GM21447 (cell line): Measurements from ENCODE around the gene RETREG1.
"Not testable (repeated sequence)": the region's sequence is repeated elsewhere in the genome, so short reads cannot be mapped to it uniquely, and the experiment has no call there.

Experiments used
- ATAC-seq: cut with Tn5 transposase; IDR thresholded peaks from one replicate; pipeline ENCODE4 v1.9.1; 2021; ENCODE audit not compliant: unreplicated experiment

Gene RETREG1, protein sequence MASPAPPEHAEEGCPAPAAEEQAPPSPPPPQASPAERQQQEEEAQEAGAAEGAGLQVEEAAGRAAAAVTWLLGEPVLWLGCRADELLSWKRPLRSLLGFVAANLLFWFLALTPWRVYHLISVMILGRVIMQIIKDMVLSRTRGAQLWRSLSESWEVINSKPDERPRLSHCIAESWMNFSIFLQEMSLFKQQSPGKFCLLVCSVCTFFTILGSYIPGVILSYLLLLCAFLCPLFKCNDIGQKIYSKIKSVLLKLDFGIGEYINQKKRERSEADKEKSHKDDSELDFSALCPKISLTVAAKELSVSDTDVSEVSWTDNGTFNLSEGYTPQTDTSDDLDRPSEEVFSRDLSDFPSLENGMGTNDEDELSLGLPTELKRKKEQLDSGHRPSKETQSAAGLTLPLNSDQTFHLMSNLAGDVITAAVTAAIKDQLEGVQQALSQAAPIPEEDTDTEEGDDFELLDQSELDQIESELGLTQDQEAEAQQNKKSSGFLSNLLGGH

DNA sequence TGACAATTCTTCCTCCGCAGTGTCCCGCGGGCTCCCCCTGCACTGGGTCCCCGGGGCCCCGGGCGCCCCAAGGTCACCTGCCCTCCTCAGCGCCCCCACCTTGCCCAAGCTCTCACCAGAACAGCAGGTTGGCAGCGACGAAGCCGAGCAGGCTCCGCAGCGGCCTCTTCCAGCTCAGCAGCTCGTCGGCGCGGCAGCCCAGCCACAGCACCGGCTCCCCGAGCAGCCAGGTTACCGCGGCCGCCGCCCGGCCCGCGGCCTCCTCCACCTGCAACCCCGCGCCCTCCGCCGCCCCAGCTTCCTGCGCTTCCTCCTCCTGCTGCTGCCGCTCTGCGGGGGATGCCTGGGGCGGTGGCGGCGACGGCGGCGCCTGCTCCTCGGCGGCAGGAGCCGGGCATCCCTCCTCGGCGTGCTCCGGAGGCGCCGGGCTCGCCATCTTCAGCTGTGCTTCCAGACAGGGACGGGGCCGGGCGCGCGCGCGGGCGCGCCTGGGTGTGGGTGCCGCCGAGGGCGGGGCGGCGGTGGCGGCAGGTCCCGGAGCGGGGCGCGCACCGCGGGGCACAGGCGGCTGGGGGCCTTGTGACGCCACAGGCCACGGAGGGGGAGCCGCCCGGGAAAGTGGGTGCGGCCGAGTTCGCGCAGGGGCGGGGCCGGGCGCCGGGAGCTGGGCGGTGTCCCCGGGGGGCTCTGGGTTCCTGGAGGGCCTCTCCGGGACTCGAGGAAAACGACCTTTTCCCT lies at the start of gene RETREG1:
Gene RETREG1 (minus strand): TSS at position 462 of the 738 bp plus-strand sequence. CDS start 26 bp downstream, at position 436.
- peak; percentile 50 for ATAC-seq

DNA sequence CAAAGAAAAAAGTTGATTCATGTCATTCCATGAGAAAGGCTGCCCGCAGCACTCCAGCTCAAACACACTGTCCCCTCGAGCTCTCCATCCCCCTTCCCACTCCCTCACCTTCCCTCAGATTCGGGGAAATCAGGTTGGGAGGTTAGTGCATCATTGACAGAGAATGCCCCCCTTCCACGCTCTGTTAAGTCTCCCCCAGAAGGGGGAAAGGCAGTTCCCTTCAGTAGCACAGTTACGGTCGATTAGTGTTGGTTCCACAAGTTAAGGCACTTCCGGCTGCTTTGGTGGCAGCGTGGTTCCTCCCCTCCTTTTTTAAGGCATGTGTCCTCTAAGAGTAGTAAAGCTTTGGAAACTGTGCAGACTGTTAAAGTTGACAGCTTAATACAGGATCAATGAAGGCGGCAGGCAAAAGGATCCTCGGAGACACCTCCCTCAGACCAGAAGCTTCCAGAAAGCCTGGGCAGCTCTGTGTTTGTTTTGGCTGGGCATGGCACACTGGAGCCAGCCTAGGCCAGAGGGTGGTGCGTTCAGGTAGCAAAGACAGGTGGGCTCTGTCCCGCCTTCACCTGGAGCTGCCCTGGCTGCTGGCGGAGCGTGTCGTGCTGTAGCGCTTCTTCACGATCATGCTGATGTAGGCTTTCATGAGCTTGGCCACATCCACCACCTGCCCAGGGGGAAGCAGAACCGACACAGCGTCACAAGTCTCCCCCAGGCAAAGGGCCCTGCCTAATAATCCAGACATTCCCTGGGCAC lies 49.5 kb upstream of the RETREG1 start:
- ATAC-seq = no peak

DNA sequence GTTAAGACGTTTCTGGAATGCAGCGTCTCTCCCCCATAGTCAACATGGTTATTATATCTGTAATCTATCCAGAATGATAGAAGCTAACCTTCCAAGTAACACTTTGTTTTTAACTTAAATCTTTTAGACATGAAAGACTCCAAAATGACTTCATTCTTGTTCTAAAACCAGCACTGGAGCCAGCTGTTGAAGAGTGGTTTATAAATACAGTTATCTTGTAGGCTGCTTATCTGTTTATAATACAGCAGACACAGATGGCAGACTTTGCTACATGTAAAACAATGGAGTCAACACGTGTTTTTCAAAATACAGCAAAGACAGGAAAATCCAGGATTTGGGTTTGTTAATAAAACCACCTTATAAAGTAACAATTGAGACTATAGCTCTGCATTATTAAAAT lies 48.8 kb upstream of the RETREG1 start:
- no peak for ATAC-seq

DNA sequence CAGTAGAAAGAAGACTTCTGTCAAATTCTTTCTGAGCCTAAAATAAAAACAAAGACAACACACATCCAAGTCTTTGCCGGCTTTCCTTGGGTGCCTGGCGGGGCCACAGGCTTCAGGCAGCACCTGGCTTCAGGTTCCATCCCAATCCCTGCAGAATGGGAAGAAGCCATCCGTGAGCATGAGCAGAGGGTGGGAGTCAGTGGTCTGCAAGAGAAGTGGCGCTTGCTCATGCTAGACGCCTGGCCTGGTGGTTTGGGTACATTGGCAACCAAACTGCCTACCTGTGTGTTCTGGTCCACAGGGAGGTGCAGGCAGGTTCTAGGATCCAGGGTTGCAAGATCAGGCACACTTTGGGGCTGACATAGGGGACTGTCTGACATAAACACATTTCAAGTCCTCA lies 47.6 kb upstream of the RETREG1 start:
- no peak for ATAC-seq

DNA sequence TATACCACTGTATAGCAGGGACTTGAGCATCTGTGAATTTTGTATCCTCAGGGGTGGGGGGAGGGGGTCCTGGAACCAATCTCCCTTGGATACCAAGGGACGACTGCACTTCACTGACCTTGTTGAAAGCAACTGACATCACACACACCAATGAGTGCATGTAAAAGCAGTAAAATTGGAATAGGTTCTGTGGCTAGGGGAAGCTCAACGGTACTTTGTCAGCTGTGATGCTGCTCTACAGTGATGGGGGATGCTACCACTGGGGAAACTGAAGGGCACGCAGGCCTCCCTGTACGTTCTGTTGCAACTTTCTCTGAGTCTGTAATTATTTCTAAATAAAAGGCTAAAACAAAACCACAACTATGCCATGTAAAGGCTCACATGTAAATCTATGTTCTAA lies 47.0 kb upstream of the RETREG1 start:
- ATAC-seq = no peak

DNA sequence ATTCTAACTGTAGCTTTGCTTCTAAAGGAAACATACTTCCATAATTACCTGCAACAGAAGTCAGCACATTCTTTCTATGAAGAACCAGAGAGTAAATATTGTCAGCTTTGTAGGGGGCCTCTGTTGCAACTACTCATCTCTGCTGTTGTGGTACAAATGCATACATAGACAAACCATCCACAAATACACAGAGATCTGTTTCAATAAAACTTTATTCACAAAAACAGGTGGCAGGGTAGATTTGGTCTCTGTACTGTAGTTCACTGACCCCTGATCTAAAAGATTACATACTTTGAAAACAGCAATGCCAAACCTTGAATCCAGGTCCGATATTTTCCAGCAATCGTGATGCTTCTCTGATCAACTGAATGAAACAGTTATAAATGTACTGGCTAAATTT lies 44.9 kb upstream of the RETREG1 start:
- ATAC-seq = no peak

DNA sequence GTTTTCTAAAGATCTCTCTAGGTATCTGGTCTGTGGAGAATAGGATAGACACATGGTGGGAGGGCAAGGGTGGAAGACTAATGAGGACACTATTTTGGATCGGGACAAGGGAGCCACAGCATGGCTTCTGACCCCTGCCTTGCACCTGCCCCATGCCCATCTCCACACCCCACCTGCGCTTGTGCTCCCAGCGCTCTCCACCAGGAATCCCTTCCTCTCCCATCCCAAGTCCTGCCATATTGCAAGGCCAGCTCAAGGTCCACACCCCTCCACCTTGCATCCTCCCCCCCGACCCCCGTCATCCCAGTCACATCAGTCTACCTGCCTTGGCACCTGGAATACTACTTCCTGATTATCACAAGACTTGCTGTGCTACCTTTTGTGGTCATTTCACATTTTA lies 44.2 kb upstream of the RETREG1 start:
- no peak for ATAC-seq

DNA sequence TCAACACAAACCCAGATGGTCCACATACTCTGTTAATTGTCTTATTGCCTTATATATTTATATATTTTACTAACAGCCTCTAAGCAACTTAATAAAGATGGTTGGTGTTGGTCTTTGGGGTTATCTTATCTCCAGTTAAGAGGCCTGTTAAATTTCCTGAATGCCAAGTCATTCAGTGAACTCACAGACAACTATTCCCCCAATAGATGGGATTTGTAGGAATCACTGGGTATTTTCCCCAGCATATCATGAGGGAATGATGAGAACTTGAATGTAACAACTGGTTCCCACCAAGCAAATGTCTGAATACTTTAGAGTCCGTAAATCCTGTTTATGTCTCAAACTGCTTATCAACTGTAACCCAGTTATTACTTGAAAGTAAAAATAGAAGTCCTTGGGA lies 42.7 kb upstream of the RETREG1 start:
- ATAC-seq = no peak

DNA sequence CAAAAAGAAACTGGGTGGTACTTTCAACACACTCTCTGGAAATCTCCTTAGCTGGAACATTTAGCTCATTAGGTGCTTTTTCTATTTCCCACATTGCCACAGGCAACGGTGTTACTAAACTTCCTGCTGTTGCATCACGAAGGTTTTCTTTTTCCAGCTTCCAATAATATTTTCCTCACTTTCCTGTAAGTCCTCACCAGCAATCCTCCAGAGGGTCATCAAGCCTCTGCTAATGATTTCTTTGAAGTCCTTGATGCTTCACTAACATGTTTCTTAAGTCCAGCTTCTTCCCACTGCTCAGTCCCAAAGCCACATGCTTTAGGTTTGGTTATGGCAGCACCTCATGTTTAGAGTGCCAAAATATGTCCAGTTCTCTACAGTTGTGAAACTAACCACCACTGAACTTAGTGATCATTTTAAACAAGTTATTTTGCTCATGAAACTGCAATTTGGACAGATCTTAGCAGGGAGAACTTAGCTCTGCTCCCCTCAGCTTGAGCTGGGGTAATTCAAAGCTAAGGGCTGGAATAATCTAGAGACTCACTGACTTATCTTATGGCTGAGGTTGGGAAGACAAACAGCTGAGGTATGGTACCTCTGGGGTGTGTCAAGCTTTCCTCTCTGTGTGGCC lies 39.9 kb upstream of the RETREG1 start:
- ATAC-seq = no peak

DNA sequence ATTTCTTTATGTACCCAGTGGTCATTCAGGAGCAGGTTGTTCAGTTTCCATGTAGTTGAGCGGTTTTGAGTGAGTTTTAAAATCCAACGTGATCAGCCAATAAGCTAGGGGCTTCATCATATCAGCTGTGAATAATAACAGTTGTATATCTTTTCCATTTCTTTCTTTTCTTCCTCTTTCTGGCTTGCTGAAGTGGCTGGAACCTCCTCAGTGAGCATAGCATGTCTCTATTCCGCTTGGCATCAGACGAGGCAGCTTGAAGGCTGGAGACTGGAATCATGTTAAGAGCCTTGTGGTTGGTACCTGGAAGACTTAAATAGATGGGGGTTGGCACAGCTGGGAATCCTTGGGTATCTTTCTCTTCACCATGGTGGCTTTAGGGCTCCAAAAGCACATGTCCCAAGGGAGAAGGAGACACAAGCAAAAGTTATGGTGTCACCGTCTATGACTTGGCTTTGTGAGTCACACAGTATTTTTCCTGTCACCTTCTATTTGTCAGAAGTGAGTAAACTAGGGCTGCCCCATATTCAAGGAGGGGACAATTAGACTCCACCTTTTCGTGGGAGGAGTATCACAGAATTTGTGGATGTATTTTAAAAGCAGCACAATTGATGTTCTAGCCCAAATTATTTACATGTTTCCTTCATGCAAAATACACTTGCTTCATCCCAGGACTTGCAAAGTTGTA lies 38.0 kb upstream of the RETREG1 start:
- no peak for ATAC-seq

DNA sequence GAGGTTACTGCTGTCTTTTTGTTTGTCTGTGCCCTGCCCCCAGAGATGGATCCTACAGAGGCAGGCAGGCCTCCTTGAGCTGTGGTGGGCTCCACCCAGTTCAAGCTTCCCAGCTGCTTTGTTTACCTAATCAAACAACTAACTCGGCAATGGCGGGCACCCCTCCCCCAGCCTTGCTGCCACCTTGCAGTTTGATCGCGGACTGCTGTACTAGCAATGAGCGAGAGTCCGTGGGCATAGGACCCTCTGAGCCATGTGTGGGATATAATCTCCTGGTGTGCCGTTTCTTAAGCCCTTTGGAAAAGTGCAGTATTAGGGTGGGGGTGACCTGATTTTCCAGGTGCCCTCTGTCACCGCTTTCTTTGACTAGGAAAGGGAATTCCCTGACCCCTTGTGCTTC lies 31.9 kb upstream of the RETREG1 start:
- ATAC-seq = not testable (repeated sequence)

DNA sequence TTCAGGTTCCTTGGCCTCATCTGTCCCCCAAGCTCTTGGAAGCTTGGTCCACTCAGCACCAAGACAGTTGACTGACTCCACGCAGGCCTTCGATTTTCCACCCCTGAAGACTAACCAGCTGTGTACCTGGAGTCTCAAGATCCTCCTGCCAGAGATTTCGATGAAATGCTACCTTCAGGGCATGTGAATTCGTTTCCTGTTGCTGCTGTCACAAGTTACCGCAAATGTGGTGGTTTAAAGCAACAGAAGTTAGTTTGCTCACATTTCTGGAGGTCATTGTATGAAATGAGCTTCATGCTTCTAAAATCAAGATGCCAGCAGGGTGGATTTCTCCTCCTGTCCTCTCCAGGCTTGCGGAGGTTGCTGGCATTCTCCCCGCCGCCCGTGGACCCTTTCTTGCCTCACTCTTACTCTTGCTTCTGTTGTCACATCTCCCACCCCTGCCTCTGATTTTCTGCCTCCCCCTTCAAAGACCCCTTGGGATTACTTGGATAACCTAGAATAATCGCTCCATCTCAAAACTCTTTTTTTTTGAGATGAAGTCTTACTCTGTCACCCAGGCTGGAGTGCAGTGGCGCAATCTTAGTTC lies 27.6 kb upstream of the RETREG1 start:
- ATAC-seq = no peak

DNA sequence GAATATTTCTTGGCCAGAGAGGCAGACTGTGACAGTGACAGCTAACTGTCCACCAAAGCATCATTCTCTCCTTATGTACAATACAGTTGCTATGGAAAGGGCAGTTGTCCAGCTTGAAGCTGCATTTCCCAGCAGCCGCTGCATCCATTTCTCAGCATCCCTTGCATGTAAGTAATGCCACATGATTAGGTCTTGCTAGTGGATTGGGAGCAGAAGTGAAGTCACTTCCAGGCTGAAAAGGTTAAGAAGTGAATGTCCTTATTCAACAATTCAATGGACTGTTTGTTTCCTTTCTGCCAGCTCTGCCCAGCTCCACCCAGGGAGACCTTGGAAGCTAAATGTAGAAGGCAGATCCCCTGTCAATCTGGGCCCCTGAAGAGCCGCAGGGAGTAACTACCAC lies 26.1 kb upstream of the RETREG1 start:
- no peak for ATAC-seq

DNA sequence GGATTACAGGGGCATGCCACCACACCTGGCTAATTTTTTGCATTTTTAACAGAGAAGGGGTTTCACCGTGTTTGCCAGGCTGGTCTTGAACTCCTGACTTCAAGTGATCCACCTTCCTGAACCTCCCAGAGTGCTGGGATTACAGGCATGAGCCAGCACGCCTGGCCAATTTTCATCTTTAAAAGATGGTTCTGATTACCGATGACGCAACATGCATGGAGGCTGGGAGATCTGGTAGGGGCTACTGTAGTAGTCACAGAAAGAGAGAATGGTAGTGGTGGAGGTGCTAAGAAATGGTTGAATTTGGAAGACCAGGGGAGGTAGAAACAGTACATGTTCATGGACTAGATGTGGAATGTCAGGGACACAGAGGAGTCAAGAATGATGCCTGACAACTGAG lies 22.4 kb upstream of the RETREG1 start:
- no peak for ATAC-seq

DNA sequence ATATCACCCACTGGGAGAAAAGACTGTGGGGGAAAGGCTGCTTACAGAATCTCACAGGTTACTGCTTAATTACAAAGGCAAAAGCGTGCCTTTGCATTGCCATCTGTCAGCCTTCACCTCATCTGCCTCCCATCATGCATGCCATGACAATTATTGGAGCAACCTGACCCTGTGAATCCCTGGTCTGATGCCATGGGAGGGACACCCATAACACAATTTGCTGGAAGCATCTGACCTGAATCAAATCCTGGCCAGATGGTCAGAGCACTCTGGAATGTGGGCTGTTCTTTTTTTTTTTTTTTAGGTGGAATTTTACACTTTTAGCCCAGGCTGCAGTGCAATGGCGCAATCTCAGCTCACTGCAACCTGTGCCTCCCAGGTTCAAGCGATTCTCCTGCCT lies 11.6 kb upstream of the RETREG1 start:
- ATAC-seq = no peak

DNA sequence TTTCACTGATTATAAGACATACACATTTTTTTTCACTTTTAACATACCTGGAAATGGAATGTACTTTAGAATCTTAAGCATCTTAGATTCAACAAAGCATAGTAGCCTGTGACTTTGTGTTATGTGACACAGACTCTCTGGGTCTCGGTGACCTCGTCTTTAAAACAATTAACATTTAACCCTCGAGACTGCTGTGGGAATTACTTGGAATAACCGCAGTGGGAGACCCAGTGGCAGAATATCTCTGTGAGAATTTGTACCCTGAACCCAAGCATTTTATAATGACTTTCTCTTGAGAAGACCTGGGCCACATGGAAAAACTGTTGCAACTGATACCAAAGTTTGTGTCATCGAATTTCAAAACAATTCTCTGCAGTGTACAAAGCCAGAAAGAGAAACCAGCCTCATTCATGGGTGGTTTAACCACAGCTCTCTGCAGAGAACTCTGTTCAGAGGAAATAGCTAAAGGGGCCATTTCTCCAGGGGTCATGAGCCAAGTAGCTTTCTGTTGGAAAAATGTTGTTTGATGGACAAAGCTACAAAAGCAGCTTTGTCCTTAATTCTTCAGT lies 10.0 kb upstream of the RETREG1 start:
- no peak for ATAC-seq

DNA sequence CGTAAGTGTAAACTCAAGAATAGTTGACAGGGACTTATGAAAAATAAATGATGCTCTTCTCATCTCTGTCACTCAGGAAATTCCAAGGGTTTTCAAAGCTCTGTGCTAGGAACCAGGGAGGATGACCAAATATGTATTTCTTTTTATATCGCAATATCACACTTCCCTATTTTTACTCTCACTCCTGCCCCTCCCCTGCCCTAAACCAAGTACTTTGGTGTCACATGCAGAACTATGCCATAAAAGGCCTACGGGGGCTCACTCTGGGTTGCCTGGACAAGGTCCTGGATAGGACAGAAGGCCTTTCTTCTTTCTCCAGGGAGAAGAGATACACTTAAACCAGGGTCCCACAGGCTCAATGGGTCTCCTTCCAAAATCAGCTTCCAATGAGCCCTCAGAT lies 8.3 kb upstream of the RETREG1 start:
- ATAC-seq = no peak

DNA sequence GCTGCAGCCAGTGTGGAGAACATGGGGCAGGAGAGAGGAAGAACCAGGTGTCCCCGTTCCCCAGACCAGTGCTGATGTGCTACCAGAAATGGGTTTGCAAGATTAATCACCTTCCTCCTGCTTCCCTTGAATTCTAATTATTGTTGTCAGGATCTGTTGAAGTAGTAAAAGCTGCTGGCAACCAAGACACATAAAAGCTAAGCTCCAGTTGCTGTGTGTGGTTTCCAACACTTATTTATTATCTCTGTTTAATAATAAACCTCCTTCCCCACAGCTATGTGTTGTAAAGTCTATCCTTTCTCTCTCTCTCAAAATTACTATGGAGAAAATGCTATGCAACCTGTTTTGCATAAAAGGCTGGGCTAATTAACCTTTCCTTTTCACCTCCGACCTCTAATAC lies 2.3 kb upstream of the RETREG1 start:
- no peak for ATAC-seq

DNA sequence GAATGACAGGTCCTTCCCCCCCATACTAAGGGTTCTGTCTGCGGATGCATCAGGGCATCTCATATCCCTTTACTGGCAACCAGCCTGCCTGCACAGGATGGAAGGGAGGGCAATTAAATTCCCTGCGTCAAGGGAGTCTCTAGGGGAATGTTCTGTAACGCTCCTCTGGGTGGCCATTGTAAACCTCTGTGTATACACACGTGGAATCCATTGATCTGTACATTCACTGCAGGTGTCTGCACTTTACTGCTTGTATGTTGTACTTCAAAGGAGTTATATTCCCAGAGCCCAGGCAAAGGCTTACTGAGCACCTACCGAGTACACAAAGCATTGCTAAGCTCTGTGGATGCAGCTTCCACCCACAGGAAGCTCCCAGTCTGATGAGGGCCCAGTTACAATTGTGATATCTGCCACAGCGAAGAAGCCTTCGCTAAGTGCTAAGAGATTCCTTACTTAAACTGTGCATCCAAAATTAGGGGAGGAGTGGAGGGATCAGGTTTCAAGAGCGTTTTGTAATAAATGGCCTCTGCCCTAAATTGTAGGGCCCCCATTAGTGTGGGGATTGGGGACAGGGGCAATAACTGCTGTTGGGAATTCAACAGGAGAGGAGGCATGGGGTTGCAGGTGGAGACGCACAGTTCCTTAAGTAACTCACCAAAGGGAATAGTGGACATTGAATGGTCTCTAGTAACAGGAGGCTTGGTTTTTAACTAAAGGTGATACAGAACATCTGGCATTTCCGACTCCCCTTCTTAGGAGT lies 1.5 kb upstream of the RETREG1 start:
- ATAC-seq = no peak
